ENCODE data around the gene GALNT10.

DNA sequence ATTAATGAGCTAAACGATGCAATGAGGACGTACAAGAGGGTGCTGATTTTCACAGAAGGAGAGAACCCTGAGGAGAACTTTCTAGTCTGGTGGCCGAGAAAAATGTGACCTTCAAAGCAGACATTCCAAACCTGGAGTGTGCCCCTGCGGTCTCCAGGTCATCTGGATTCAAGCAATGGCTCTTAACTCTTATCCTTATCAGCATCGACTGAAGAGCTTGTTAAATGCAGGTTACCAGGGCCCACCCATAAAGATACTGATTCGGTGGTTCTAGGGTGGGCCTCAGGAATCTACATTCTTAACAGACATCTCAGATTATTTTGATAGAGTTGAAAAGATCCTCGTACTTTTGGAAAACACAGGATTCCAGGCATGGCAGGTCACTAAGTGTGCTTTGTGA lies 151.7 kb downstream of the GALNT10 start:
- TF ChIP-seq, protein P1, sequence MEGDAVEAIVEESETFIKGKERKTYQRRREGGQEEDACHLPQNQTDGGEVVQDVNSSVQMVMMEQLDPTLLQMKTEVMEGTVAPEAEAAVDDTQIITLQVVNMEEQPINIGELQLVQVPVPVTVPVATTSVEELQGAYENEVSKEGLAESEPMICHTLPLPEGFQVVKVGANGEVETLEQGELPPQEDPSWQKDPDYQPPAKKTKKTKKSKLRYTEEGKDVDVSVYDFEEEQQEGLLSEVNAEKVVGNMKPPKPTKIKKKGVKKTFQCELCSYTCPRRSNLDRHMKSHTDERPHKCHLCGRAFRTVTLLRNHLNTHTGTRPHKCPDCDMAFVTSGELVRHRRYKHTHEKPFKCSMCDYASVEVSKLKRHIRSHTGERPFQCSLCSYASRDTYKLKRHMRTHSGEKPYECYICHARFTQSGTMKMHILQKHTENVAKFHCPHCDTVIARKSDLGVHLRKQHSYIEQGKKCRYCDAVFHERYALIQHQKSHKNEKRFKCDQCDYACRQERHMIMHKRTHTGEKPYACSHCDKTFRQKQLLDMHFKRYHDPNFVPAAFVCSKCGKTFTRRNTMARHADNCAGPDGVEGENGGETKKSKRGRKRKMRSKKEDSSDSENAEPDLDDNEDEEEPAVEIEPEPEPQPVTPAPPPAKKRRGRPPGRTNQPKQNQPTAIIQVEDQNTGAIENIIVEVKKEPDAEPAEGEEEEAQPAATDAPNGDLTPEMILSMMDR (IDR thresholded peaks at IDR 0.05), result no peak
- no peak for TF ChIP-seq POLR2AphosphoS5 (IDR thresholded peaks at IDR 0.05)

Data from stomach (tissue), 4 donors.